Cardiac fibroblast (primary cell): ENCODE measurements around the gene HIP1.
"Not testable (repeated sequence)": the region's sequence is repeated elsewhere in the genome, so short reads cannot be mapped to it uniquely, and the experiment has no call there.

ENCODE experiments used
- DNase-seq, 2 donors: peaks; one replicate each; pipeline versions ENCODE4 v3.0.0 to v3.0.0-alpha.2; 2010; ENCODE audit warnings: low read depth in 2 of 2
- H3K4me3 ChIP-seq, 2 donors: replicated peaks in 1 of 2; 1 replicate in 1 of 2; 2 replicates in 1 of 2; pipeline ENCODE4 v1.5.1; 2011; ENCODE audit warnings: low read depth in 2 of 2, low read length in 2 of 2, mild to moderate bottlenecking in 2 of 2, moderate library complexity in 1 of 2
- TF ChIP-seq, protein P1 (sequence below): IDR thresholded peaks from one replicate; pipeline ENCODE4 v1.5.1; 2011; ENCODE audit warnings: low read depth, mild to moderate bottlenecking, low read length, inconsistent platforms

The HIP1 gene

GRCh38 chr7:75738604-75738974 lies at the start of gene HIP1:
Gene HIP1 (minus strand): TSS chr7:75738941. CDS start chr7:75738920, 21 bp downstream.
- TF ChIP-seq, protein P1, sequence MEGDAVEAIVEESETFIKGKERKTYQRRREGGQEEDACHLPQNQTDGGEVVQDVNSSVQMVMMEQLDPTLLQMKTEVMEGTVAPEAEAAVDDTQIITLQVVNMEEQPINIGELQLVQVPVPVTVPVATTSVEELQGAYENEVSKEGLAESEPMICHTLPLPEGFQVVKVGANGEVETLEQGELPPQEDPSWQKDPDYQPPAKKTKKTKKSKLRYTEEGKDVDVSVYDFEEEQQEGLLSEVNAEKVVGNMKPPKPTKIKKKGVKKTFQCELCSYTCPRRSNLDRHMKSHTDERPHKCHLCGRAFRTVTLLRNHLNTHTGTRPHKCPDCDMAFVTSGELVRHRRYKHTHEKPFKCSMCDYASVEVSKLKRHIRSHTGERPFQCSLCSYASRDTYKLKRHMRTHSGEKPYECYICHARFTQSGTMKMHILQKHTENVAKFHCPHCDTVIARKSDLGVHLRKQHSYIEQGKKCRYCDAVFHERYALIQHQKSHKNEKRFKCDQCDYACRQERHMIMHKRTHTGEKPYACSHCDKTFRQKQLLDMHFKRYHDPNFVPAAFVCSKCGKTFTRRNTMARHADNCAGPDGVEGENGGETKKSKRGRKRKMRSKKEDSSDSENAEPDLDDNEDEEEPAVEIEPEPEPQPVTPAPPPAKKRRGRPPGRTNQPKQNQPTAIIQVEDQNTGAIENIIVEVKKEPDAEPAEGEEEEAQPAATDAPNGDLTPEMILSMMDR, result no peak
- DNase-seq, result peak in 1 of 2 donors; percentile 14
- H3K4me3 ChIP-seq, result peak within 1 kb of the TSS; percentile 94 to 95

GRCh38 chr7:75788154-75788847 lies 49.6 kb upstream of the HIP1 start:
- H3K4me3 ChIP-seq, DNase-seq: not testable (repeated sequence)

- H3K4me3 ChIP-seq, DNase-seq: not testable (repeated sequence)
Measured at GRCh38 chr7:75783058-75783457, 44.3 kb upstream of the HIP1 start.

DNA sequence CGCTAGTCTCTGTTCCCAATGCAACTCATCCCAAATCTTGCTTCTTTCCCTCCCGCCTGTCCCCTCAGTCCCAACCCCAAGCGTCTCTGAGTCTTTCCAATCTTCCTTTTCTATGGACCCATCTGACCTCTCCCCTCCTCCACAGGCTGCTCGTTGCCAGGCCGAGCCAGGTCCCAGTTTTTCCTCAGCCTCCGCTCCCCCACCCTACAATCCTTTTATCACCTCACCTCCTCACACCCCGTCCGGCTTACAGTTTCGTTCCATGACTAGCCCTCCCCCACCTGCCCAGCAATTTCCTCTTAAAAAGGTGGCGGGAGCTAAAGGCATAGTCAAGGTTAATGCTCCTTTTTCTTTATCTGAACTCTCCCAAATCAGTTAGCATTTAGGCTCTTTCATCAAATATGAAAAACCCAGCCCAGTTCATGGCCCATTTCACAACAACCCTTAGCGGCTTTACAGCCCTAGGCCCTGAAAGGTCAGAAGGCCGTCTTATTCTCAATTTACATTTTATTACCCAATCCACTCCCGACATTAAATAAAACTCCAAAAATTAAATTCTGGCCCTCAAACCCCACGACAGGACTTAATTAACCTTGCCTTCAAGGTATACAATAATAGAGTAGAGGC lies 42.0 kb upstream of the HIP1 start:
- not testable (repeated sequence) for DNase-seq, H3K4me3 ChIP-seq

DNA sequence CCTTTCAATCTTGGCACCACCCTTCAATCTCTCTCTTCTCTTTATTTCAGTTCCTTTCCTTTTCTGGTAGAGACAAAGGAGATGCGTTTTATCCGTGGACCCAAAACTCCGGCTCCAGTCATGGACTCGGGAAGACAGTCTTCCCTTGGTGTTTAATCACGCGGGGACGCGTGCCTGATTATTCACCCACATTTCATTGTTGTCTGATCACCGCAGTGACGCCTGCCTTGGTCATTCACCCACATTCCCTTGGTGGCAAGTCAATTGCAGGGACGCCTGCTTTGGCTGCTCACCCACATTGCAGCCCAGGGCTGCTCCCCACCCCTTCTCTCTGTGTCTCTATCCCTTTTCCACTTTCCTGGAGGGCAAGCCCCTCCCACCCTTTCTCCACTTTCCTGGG lies 40.8 kb upstream of the HIP1 start:
- not testable (repeated sequence) for DNase-seq, H3K4me3 ChIP-seq

DNA sequence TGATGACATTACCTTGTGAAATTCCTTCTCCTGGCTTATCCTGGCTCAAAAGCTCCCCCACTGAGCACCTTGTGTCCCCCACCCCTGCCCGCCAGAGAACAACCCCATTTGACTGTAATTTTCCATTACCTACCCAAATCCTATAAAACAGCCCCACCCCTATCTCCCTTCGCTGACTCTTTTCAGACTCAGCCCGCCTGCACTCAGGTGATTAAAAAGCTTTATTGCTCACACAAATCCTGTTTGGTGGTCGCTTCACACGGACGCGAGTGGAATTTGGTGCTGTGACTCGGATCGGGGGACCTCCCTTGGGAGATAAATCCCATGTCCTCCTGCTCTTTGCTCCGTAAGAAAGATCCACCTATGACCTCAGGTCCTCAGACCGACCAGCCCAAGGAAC lies 40.3 kb upstream of the HIP1 start:
- not testable (repeated sequence) for DNase-seq, H3K4me3 ChIP-seq

DNA sequence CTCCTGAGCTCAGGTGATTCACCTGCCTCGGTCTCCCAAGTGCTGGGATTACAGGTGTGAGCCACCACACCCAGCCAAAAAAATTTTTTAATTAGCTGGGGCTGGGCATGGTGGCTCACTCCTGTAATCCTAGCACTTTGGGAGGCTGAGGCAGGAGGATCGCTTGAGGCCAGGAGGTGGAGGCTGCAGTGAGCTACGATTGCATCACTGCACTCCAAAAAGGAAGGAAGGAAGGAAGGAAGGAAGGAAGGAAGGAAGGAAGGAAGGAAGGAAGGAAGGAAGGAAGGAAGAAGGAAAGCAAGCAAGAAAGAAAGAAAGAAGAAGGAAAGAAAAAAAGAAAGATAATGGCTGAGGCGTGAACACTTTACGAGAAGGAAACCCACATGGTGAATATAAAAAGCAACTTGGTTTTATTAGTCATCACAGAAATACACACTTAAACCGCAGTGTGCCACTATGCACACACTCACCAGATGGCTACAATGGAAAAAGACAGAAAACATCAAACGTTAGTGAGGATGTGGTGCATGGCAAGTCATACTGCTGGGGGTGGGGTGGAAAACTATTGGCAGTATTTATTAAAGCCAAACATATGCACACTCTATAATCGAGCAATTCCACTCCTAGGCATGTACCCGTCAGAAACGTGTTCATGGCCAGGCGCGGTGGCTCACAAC lies 37.7 kb upstream of the HIP1 start:
- TF ChIP-seq, protein P1, result no peak
- peak; percentile 58 to 64 for DNase-seq
- no peak overlapping the region for H3K4me3 ChIP-seq

DNA sequence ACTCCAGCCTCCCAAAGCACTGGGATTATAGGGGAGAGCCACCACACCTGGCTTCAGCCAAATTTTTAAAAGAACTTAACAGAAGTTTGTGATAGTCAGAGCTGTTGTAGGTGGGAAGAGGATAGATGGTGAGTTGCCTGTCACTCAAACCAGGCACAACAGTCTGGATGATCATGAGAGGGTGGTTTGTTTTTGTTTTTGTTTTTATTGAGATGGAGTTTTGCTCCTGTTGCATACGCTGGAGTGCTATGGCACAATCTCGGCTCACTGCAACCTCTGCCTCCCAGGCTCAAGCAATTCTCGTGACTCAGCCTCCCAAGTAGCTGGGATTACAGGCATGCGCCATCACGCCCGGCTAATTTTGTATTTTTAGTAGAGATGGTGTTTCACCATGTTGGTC lies 35.2 kb upstream of the HIP1 start:
- H3K4me3 ChIP-seq, DNase-seq: not testable (repeated sequence)

DNA sequence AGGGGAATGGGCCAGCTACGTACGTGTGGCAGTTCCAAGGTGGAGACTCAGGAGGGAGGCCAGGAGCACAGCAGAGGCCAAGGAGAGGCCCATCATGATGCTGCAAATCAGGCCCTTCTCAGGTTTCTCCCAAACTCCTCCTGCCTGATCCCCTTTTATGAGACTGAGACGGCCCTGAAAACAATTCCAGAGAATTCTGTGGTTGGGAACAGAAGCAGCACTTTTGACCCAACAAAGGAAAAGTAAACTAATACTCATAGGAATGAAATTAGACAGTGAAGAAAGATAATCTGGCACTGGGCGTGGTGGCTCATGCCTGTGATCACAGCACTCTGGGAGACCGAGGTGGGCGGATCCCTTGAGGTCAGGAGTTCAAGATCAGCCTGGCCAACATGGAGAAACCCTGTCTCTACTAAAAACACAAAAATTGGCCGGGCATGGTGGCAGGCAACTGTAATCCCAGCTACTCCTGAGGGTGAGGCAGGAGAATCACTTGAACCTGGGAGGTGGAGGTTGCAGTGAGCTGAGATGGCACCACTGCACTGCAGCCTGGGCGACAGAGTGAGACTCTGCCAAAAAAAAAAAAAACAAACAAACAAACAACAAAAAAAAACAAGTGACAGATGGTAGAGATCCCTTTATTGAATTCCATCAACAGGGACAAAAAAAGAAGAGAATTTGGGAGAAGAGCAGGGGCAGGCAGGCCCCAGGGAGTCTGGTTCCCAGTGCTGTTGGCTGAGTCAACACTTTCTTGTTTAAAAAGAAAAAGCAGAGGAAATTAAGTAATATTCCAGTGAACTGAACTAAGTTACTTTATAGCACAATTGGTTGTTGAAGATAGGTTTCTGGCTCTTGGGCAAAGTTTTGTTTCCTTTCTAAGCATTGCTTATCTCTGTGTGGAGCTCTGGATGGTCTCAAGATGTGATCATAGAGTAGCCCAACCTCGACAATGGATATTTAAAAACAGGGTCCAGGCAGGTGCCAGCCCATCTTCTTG lies 33.6 kb upstream of the HIP1 start, which contains the start of gene CCL26:
TSS of gene CCL26 (minus strand) at position 131 of the 997 bp plus-strand sequence. CDS start at position 96, 35 bp downstream.
- no peak within 1 kb of the TSS for H3K4me3 ChIP-seq
- TF ChIP-seq, protein P1, result no peak
- DNase-seq, result peak; percentile 73 to 79
